ENCODE data around the gene KRT7. TPM values are rescaled to one million over a fixed set of nuclear protein-coding genes. Genes with fewer than 3 reads are reported as not detected.
"Not testable (repeated sequence)": the region's sequence is repeated elsewhere in the genome, so short reads cannot be mapped to it uniquely, and the experiment has no call there.

KRT7 gene
- total RNA-seq, 1 donor from 2014 or later: 288 TPM

DNA sequence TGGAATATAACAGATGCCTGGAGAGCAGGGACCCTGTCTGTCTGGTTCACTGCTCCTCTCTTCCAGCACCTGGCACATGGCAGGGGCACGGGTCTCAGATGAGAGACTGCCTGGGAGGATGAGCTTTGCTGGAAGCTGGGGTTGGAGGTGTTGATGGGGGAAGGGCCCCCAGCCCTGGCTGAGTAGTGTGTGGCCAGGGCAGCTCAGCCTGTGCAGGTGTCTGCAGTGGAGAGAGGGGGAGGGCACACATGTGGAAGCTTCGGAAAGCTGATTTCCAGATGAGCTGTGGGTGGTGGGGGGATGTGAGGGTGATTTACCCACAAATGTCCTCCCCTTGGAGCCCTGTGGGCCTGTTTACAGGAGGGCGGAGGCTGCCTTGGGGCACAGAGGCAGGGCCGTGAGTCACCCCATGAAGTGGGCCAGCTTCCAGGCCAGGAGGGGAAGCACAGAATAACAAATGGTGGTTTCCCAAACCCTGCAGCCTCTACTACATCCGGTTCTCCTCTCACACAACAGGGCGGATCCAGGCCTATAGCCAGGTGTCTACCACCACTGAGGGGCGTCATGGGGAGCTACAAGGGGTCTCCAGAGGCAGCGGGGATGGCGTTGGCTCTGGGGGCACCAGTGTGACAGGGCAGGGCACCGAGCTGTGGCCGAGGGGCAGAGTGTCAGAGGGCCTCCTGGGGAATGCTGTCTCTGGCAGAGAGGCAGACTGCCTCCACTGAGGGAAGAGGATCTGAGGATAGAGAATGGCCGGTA is 11.0 kb downstream of the KRT7 start:
- peak; percentile 43 for DNase-seq (ENCODE audit: low read depth, low spot score)

DNA sequence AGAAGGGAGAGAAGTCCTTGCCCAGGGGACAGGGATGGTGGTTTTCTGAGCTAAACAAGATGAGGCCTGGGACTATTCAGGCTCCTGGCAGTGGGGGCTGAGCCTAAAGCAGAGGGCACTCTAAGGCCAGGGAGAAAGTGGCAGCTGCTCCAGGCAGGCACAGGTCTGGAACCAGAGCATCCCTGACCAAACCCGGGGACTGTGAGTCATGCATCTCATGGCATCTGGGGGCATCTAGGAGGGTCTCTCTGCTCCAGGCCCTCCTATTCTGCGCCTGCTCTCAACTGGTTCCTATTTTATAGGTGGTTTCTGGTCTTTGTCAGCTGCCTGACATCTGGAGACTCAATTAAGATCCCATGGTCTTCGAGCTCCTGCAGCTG is 11.6 kb downstream of the KRT7 start:
- DNase-seq (ENCODE audit: low read depth, low spot score): no peak

DNA sequence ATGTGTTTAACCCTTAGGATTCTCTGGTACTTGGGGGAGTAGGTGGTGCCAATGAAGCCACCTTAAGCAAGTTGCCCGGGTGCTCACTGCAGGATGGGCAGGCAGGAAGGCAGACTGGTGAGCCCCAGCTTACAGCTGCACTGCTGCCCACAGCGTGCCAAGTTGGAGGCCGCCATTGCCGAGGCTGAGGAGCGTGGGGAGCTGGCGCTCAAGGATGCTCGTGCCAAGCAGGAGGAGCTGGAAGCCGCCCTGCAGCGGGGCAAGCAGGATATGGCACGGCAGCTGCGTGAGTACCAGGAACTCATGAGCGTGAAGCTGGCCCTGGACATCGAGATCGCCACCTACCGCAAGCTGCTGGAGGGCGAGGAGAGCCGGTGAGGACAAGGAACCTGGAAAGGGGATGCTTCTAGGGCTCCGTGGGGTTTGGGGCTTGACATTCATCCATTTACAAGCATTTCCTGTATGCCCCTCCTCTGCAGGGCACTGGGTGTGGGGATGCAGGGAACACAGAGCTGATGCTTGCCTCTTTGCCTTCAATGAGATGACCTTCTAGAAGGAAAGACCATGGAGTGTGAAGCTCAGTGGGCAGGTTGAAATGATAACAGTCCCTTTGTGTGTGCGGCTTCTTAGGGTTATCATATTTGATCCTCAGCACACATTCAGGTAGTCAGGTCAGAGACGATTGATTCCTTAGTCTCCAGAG is 12.4 kb downstream of the KRT7 start:
- DNase-seq (ENCODE audit: low read depth, low spot score): no peak

DNA sequence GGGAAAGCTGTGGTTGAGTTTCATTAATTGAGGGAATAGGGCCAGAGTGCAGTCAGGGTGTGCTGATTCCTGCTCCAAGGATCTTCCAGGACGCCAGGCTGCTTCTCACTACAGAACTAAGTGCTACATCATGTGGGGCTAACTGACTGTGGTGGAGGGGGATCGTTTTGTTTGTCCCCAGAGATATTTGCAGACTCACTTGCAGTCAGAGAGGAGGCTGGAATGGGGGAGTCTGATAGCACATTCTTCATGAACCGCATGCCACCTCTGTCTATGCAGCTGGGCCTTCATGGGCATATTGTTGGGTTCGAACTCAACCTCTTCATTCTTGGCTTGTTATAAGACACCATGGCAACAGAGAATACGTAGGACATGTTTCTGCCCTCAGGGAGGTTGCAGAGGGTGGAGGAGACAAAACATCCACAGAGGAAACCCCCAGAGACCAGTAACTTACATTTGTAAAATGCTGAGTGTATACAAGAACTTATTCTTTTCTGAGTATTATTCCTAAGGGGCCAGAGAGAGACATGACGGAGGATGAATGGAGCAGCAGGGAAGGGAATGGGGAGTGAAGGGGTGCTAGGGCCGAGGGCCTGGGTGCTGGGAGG is 13.0 kb downstream of the KRT7 start:
- DNase-seq (ENCODE audit: low read depth, low spot score): no peak

DNA sequence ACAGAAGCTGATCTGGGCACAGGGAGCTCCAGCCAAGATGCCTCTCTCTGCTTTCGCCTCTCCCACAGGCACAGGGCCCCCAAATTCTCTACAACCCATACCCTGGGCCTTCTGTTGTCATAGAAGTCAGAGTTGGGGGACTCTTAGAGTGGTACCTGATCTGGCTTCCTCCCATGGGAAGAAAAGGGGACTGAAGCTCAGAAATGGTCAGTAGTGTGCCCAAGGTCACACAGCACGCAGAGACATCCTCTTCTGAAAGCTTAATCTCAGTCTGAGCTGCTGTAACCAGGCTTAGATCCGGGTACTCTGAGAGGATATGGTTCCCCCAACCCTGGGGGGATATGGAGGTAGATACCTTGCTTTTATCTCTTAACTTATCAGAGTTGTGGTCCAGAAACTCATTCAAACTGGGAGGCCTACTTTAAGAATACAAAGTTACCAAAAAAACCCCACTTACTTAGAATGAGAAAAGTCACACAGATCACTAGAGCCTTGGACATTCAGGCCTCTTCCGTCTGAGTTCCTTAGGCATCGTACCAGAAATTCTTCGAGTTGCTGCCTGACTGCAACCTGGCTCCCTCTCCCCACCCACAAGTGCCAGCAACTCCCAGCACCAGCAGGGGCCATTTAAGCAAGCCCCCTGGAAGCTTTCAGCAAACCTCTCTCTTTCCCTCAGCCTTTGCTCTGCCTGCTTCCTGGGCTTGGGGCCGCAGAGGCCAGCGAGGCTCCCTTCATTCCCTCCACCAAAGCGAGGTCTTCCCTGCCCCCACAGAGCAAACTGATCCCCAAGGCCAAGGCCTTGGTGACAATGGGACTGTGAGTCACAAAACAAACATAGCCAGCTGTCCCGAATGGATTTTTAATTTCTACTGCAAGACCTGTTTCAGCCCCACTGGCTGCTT is 13.9 kb downstream of the KRT7 start:
- no peak for DNase-seq (ENCODE audit: low read depth, low spot score)

DNA sequence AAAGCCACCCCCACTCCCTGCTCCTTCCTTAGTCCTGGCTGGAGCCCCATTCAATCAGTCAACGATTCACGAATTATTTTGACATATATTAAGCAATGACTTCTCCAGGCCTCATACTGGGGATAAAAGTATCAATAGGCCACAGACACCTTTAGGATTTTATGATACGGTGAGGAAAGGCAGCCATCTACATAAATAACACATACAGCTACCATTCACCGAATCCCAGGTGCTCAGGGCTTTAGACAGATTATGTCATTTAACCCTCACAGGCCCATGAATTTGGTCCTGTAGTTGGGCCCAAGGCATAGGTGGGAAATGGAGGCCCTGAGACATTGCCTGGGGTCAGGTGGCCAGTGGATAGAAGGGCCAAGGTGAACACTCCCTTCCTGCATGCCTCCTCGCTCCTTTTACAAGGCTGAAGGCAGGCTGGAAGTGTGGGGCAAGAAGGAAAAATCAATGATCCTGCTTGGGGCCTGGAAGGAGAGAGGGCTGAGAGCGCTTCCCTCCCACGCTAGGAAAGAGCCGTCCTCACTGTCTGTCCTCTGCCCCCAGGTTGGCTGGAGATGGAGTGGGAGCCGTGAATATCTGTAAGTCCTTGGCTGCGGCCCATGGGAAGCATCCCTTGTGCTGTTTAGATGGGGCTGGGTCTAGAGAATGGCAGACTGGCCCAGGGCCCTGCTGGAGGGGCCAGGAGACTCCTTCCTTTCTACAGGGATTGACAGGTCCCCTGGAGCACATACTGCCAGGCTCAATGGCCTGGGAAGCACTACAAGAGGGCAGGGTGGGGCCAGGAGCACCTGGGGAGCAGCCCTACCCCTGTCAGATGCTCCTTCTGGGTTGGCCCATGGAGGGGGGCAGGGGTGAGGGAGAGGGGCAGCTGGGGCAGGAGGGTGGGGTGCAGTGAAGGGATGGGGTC is 14.8 kb downstream of the KRT7 start:
- DNase-seq (ENCODE audit: low read depth, low spot score): no peak

DNA sequence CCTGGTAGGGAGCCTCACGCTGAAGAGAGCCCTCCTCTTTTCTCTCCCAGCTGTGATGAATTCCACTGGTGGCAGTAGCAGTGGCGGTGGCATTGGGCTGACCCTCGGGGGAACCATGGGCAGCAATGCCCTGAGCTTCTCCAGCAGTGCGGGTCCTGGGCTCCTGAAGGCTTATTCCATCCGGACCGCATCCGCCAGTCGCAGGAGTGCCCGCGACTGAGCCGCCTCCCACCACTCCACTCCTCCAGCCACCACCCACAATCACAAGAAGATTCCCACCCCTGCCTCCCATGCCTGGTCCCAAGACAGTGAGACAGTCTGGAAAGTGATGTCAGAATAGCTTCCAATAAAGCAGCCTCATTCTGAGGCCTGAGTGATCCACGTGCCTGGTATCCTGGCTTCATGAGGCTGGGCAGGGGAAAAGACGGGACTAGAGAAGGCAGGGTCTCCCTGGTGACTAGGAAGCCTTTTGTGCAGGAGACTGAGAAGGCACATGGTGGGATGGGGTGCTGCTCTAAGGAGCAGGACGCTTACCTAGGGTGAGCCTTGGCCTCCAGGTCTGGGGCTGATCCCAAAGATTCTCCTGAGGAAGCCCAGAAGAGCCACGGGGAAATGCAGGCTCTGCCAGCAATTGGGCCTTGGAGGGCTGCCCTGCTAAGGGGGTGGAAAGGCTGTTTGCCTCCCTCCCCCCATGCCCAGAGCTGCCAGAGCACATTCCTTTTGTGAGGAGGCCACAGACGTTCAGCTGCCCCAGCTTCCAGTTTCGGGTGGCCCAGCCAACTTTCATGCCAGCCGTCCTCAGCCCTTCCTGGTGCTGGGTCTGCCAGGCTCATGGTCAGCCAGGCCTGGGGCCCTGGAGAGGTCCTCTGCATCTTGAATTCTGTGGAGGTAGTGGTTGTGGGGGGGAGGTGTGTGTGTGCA is 15.8 kb downstream of the KRT7 start:
- DNase-seq (ENCODE audit: low read depth, low spot score): no peak

DNA sequence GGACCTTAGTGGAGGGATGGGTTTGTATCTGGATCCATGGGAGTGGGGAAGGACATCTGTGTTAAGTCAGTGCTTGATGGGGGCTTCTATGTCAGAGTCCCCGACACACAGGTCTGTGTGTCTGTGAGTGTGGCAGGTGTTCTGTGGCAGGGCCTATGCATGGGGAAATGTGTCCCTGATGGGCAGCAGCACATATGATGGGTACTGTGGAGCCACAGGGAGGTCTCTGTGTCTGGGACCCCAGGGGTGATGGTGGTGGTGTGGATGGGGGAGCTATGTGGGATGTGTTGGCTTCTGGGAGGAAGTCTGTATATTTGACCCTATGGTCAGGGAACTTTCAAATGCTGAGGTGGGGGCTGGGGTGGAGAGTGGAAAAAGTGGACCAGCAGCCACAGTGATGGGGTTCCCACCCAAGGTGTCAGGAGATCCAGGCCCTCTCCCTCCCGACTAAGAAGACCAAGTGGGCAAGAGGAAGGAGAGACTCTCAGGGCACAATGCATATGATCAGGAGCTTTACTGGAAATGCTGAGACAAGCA is 16.5 kb downstream of the KRT7 start:
- DNase-seq (ENCODE audit: low read depth, low spot score): no peak

DNA sequence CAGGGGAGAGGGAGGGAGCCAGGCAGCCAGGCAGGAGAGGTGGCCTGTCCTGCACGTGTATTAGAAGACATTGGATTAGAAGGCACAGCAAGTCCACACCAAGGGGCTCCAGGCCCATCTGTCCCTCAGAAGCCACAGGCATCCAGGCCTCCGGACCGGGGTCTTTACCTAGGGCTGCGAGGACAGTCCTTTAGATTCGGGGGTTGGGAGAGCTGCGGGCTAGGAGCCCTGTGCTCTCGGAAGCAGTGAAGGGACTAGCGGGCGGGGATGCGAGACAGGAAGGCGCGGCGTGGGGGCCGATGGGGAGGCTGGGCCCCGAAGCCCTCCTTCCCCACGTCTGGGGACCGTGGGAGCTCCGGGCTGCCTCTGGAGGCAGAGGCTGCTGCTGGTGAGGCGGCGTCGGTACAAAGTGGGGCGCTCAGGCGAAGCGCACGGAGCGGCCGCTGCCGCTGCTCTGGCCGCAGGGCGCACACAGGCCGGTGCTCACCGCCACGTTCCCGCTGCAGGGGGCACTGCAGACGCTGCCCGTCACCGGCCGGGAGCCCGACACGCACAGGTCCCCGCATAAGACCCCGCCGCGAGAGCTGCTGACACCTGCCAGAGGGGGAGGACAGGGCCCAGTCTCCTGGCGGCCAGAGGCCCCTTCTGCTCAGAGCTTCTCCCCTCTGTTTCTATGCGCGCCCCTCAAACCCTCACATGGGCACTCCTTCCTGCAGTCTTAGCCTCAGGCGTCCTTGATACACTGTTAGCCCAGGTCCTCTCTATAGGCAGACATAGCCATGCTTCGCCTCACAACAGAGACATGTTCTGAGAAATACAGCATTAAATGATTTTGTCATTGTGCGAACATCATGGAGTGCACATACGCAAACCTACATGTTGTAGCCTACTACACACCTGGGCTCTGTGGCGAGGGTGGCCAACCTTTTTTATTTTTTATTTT is 17.3 kb downstream of the KRT7 start:
- DNase-seq (ENCODE audit: low read depth, low spot score): no peak

DNA sequence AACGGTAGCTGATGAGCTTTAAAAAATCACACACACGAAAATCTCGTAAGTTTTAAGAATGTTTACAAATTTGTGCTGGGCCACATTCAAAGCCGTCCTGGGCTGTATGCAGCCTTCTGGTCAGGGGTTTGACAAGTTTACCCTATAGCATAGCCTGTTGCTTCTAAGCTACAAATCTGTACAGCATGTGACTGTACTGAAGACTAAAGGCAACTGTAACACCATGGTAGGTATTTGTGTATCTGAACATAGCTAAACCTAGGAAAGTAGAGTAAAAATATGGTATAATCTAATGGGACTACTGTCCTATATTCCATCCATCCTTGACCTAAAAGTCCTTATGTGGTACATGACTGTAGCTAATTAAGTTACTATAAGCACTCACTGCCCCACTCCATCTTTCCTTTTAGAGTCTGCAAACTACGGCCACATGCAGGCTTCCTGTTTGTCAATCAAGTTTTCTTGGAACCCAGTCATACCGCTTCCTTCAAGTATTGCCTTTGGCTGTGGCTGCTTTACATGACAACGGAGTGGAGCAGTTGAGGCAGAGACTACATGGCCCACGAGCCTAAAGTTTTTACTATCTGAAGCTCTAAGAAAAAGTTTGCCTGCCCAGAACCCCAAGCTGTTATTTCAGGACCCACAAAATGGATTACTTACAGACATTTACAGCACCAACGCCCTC is 18.5 kb downstream of the KRT7 start:
- DNase-seq (ENCODE audit: low read depth, low spot score): no peak

DNA sequence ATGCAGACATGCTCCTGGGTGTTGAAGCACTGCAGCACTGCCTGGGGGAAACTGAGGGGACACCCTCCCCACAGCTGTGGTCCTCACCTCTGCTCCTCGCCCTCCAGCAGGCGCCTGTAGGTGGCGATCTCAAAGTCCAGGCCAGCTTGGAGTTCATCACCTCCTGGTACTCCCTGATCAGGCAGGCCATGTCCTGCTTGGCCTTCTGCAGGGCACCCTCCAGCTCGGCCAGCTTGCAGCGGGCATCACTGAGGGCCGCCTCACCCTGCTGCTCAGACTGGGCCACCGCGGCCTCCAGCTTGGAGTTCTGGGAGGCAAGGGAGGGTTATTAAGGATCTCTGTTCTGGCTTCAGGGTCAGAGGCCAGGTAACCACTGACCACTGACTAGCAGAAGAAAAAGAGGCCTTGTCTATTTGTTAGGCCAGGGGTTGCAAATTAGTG is 19.2 kb downstream of the KRT7 start:
- not testable (repeated sequence) for DNase-seq (ENCODE audit: low read depth, low spot score)

DNA sequence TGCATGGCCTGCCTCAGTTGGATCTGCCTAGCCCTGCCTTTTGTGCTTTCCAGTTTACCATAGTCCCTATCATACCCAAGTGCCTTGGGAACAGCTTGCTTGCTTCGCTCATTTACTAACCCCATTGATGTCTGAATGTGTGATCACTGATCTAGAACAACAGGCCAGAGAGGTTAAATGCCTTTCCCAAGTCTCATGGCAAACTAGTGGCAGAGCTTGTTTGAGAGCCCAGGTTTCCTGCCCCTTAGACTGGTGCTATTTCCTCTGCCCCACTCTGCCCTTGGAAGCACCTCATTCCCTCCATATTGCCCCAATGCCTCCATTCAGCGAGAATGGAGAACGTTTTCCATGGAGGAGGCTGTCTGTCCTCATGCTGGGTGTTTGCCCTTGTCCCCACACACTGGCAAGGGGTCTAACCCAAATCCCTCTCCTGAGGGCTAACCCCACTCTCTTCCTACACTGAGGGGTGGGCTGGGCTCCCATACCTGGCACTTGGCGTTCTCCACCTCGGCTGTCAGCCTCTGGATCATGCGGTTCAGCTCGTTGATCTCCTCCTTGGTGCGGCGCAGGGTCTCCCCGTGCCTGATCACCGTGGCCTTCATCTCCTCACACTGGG is 19.8 kb downstream of the KRT7 start:
- no peak for DNase-seq (ENCODE audit: low read depth, low spot score)

DNA sequence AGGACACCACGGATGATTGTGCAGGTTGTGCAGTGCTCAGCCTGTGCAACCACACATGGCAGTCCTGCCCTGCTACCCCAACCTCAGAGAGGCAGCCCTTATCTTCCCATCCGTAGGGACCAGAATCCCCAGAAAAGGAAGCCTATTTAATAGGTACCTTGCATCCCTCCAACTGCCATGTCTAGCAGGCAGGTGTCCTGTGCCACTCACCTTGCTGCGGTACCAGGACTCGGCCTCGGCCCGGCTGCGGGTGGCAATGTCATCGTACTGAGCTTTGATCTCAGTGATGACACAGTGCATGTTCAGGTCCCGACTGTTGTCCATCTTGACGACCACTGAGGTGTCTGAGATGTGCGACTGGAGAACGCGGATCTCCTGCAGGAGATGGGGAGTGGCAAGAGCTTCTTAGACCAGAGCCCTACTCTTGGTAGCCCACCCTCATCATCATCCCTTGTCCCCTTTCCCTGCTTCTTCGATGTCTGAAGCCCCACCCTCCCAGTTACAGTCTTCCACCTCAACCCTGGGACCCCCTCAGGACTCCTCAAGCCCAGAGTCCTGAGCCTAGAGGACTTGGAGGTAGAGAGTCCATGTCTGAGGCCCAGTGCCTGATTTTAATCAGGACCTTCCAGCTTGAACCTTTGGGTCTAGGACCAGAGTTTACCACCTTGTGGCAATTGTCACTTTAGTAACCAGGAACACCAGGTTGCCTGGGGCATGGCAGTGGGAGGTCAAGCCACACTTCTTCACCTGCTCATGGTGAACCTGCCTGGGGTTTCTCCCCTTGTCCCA is 20.5 kb downstream of the KRT7 start:
- no peak for DNase-seq (ENCODE audit: low read depth, low spot score)

DNA sequence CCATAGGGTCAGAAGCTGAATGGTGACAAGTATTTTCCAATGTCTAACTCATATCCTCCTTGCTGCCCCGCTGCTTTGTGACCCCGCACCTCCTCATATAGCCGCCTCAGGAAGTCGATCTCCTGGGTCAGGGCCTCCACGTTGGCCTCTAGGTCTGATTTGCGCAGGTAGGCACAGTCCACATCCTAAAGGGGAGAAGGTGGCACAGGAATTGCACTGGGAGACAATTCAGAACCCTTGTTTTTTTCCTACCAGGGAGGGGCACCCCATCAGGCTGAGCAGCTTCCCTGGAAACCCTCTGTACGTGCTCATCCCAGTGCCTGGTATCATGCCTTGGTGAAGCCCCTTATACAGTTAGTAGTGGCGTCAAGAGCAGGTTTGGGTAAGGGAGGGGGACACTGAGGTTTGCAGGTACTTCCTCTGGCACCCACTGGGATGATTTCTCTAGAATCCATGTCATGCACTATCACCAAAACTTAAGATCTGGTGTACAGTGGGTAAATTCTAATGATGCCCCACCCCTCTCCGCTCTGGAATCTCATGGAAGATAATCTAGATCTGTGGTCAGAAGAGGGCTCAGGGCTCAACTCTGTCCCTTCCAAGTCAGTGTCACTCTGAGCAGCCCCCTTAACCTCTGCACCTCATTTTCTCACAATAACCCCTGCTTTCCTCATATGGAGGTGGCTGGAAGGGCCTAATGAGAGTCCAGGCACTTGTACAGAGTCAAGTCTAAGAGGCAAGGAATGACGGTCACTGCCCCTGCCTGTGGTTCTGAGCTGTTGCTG is 21.3 kb downstream of the KRT7 start:
- DNase-seq (ENCODE audit: low read depth, low spot score): no peak

DNA sequence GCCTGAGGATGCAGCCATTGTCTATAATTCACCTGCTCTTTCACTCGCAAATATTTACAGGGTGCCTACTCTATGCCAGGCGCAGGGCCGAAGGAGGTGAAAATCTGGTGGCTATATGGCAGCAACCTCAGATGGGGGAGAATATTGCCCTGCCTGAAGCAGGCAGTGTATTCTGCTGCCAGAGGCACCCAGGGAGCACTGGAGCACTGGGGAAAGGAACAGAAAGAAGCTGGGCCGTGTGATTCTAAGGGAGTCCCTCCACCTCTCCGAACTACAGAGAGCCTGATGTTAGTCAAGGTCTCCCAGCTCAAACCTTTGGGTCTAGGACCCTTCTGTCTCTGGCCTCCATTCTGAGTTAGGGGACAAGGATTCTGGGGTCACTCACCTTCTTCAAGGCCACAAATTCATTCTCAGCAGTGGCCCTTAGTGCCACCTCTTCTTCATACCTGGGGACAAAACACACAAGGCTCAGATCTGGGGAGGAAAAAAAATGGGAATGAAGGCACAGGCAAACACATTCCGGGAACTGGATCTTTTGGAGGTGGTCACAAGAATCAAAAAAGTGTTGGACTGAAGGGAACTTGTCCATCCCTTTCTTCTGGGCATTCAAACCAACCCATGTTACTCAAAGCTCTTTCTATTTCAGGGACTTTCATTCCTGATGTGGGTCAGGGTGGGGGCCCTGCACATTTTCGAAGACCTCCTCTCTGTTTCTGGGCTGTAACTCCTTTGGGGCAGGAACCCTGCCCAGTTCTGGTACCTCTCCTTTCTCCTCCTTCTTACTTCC is 22.1 kb downstream of the KRT7 start:
- DNase-seq (ENCODE audit: low read depth, low spot score): no peak
